ENCODE results near the gene MRPL37. TPM values are rescaled to one million over a fixed set of nuclear protein-coding genes. Genes with fewer than 3 reads are reported as not detected.

Gene MRPL37
- total RNA-seq, 1 experiment from 2014 or later = 180 TPM

GRCh38 chr1:54240741-54241335, 40.9 kb downstream of the MRPL37 start:
- no peak for DNase-seq
- Histone ChIP-seq H2AFZ (no peak overlapping the region), H3K4me3 (no peak overlapping the region), H4K20me1 (ENCODE audit: insufficient read depth) (no peaks in the 10 kb centered on the region), H3K27me3 (ENCODE audit: insufficient read depth, low read depth) (no peaks in the 10 kb centered on the region), H3K4me2 (no peak overlapping the region), H3K9me2 (ENCODE audit: insufficient read depth) (no peaks in the 10 kb centered on the region), H3K36me3 (ENCODE audit: low read depth) (no peaks in the 10 kb centered on the region), H3K79me2 (ENCODE audit: low read depth) (no peaks in the 10 kb centered on the region), H3F3A (ENCODE audit: insufficient read depth, low read depth) (no peaks in the 10 kb centered on the region), H3K4me1 (replicated peaks; ENCODE audit: insufficient read depth) (no peaks in the 10 kb centered on the region), H3K9me3 (ENCODE audit: insufficient read depth, low read depth) (no peaks in the 10 kb centered on the region), H3K27ac (no peak overlapping the region)
- no TSS peak for BruUV-seq (replicated peaks)
- POLR2A ChIA-PET (ENCODE audit: unreplicated experiment) = no interaction called here
- intact Hi-C loops (cut with micrococcal nuclease; ENCODE audit: unreplicated experiment) = no loop called here
- CTCF ChIA-PET = no interaction called here
- TF ChIP-seq EZH2 (IDR thresholded peaks at IDR 0.05; ENCODE audit: low read depth) (no peak), CTCF (conservative IDR thresholded peaks at IDR 0.05) (no peak)

- no peaks in the 10 kb centered on the region for H3F3A ChIP-seq (ENCODE audit: insufficient read depth, low read depth)
- no peaks in the 10 kb centered on the region for H4K20me1 ChIP-seq (ENCODE audit: insufficient read depth)
- intact Hi-C loops (cut with micrococcal nuclease; ENCODE audit: unreplicated experiment) = no loop called here
- H3K9me2 ChIP-seq (ENCODE audit: insufficient read depth) = no peaks in the 10 kb centered on the region
- no peak overlapping the region for H3K4me3 ChIP-seq
- BruUV-seq (replicated peaks) = no TSS peak
- no peak overlapping the region for H3K4me2 ChIP-seq
- CTCF ChIA-PET = no interaction called here
- no peaks in the 10 kb centered on the region for H3K27me3 ChIP-seq (ENCODE audit: insufficient read depth, low read depth)
- DNase-seq = no peak
- H3K27ac ChIP-seq = no peak overlapping the region
- no peaks in the 10 kb centered on the region for H3K79me2 ChIP-seq (ENCODE audit: low read depth)
- TF ChIP-seq EZH2 (IDR thresholded peaks at IDR 0.05; ENCODE audit: low read depth) = no peak
- POLR2A ChIA-PET (ENCODE audit: unreplicated experiment) = no interaction called here
- H2AFZ ChIP-seq = no peak overlapping the region
- H3K4me1 ChIP-seq (replicated peaks; ENCODE audit: insufficient read depth) = no peaks in the 10 kb centered on the region
- H3K36me3 ChIP-seq (ENCODE audit: low read depth) = no peaks in the 10 kb centered on the region
- no peaks in the 10 kb centered on the region for H3K9me3 ChIP-seq (ENCODE audit: insufficient read depth, low read depth)
These were observed 41.4 kb downstream of the MRPL37 start for GRCh38 chr1:54241364-54241763.

- BruUV-seq (replicated peaks) = no TSS peak
- Histone ChIP-seq H3K9me3 (ENCODE audit: insufficient read depth, low read depth) (no peaks in the 10 kb centered on the region), H4K20me1 (ENCODE audit: insufficient read depth) (no peaks in the 10 kb centered on the region), H3K4me2 (no peak overlapping the region), H3F3A (ENCODE audit: insufficient read depth, low read depth) (no peaks in the 10 kb centered on the region), H2AFZ (no peak overlapping the region), H3K9me2 (ENCODE audit: insufficient read depth) (no peaks in the 10 kb centered on the region), H3K36me3 (ENCODE audit: low read depth) (no peaks in the 10 kb centered on the region), H3K27me3 (ENCODE audit: insufficient read depth, low read depth) (no peaks in the 10 kb centered on the region), H3K79me2 (ENCODE audit: low read depth) (no peaks in the 10 kb centered on the region), H3K4me3 (no peak overlapping the region), H3K27ac (no peak overlapping the region), H3K4me1 (replicated peaks; ENCODE audit: insufficient read depth) (no peaks in the 10 kb centered on the region)
- CTCF ChIA-PET = no interaction called here
- intact Hi-C loops (cut with micrococcal nuclease; ENCODE audit: unreplicated experiment) = no loop called here
- no peak for DNase-seq
- no peak for TF ChIP-seq CTCF (conservative IDR thresholded peaks at IDR 0.05)
- no peak for TF ChIP-seq EZH2 (IDR thresholded peaks at IDR 0.05; ENCODE audit: low read depth)
- POLR2A ChIA-PET (ENCODE audit: unreplicated experiment) = no interaction called here
These were observed 43.1 kb downstream of the MRPL37 start for GRCh38 chr1:54243022-54243421.

- no peaks in the 10 kb centered on the region for H3K36me3 ChIP-seq (ENCODE audit: low read depth)
- BruUV-seq (replicated peaks) = no TSS peak
- H3K4me1 ChIP-seq (replicated peaks; ENCODE audit: insufficient read depth) = peaks cover 4% of the 10 kb centered on the region
- POLR2A ChIA-PET (ENCODE audit: unreplicated experiment) = interaction anchor here (0.6 kb wide), 1 partner anchor 83 kb away, joined by 4 read pairs; no protein-coding TSS in a partner anchor
- no peaks in the 10 kb centered on the region for H3K79me2 ChIP-seq (ENCODE audit: low read depth)
- no peak for DNase-seq
- H3F3A ChIP-seq (ENCODE audit: insufficient read depth, low read depth) = no peaks in the 10 kb centered on the region
- TF ChIP-seq CTCF (conservative IDR thresholded peaks at IDR 0.05) = no peak
- H3K27me3 ChIP-seq (ENCODE audit: insufficient read depth, low read depth) = no peaks in the 10 kb centered on the region
- no peaks in the 10 kb centered on the region for H3K9me3 ChIP-seq (ENCODE audit: insufficient read depth, low read depth)
- H3K27ac ChIP-seq = no peak overlapping the region
- no peak overlapping the region for H2AFZ ChIP-seq
- no peak overlapping the region for H3K4me2 ChIP-seq
- CTCF ChIA-PET = no interaction called here
- intact Hi-C loops (cut with micrococcal nuclease; ENCODE audit: unreplicated experiment) = no loop called here
- H3K9me2 ChIP-seq (ENCODE audit: insufficient read depth) = no peaks in the 10 kb centered on the region
- no peak overlapping the region for H3K4me3 ChIP-seq
- H4K20me1 ChIP-seq (ENCODE audit: insufficient read depth) = no peaks in the 10 kb centered on the region
These were observed 44.7 kb downstream of the MRPL37 start for GRCh38 chr1:54244655-54245054.
